Activated CD4-positive, alpha-beta memory T cell treated with anti-CD3 and anti-CD28 coated beads for 36 hours (primary cell): ENCODE results near the gene RPL39. TPM values are rescaled to one million over a fixed set of nuclear protein-coding genes. Genes with fewer than 3 reads are reported as not detected.
"Not testable (repeated sequence)": the region's sequence is repeated elsewhere in the genome, so short reads cannot be mapped to it uniquely, and the experiment has no call there.

Experiments
- CTCF ChIA-PET: fragments of 350-600 bp; sonication (Branson Sonifier 250); formaldehyde crosslinking; loops from one replicate; lab custom pipeline; 2021; ENCODE audit warnings: antibody characterized with exemption, inconsistent platforms; lab: Charles Lee
- POLR2A ChIA-PET: fragments of 350-600 bp; sonication (Branson Sonifier 250); formaldehyde crosslinking; loops from one replicate; lab custom pipeline; 2021; ENCODE audit warnings: antibody characterized with exemption; lab: Charles Lee
- DNase-seq: peaks from one replicate; pipeline ENCODE4 v3.0.0-alpha.2; 2020
- H3K27ac Mint-ChIP-seq: one replicate; pipeline ENCODE4 v1.8.0; 2021; ENCODE audit warnings: mixed read lengths
- H3K27me3 Mint-ChIP-seq: one replicate; pipeline ENCODE4 v1.8.0; 2021; ENCODE audit warnings: mixed read lengths
- H3K36me3 Mint-ChIP-seq: one replicate; pipeline ENCODE4 v1.8.0; 2021; ENCODE audit warnings: mixed read lengths
- H3K4me1 Mint-ChIP-seq: one replicate; pipeline ENCODE4 v1.8.0; 2021; ENCODE audit warnings: low read depth, mixed read lengths
- H3K4me3 Mint-ChIP-seq: one replicate; pipeline ENCODE4 v1.8.0; 2021; ENCODE audit warnings: mild to moderate bottlenecking, mixed read lengths
- H3K9me3 Mint-ChIP-seq: one replicate; pipeline ENCODE4 v1.8.0; 2021; ENCODE audit warnings: mixed read lengths
- intact Hi-C: fragments of 100-400 bp; cut with micrococcal nuclease; formaldehyde crosslinking; loops from one replicate; pipeline ENCODE4 v1.15.1; 2023
- total RNA-seq, 2 experiments: library from RNA; stranded (reverse); gene quantifications; one replicate each; pipeline ENCODE4 v1.2.3, GENCODE V29; 2021

The RPL39 gene
- total RNA-seq, 2 experiments from 2014 or later: 2,669 to 2,681 TPM

- no peaks in the 10 kb centered on the region for H3K9me3 Mint-ChIP-seq
- POLR2A ChIA-PET: no interaction called here
- H3K27me3 Mint-ChIP-seq: no peaks in the 10 kb centered on the region
- no peak for DNase-seq
- intact Hi-C loops: no loop called here
- no peaks in the 10 kb centered on the region for H3K4me1 Mint-ChIP-seq
- H3K27ac Mint-ChIP-seq: no peak overlapping the region
- peaks cover 5% of the 10 kb centered on the region for H3K36me3 Mint-ChIP-seq
- CTCF ChIA-PET: no interaction called here
- no peak overlapping the region for H3K4me3 Mint-ChIP-seq
These were observed 10.1 kb upstream of the RPL39 start for GRCh38 chrX:119801253-119802221.

- Mint-ChIP-seq H3K27ac (peak overlapping the region; percentile 97), H3K4me1 (peaks cover 22% of the 10 kb centered on the region), H3K27me3 (no peaks in the 10 kb centered on the region), H3K36me3 (peaks cover 44% of the 10 kb centered on the region), H3K9me3 (no peaks in the 10 kb centered on the region), H3K4me3 (peak overlapping the region; percentile 90)
- DNase-seq: peak; percentile 57
- intact Hi-C loops: loop anchor here (1.0 to 5.0 kb wide), 8 partner anchors 35 to 274 kb away; partner anchors contain the start of genes NDUFA1 and RNF113A
- ChIA-PET CTCF (interaction anchor here (0.8 to 2.2 kb wide), 9 partner anchors 35 to 322 kb away, joined by 3 to 12 read pairs (median 4); partner anchors contain the start of genes NKAP and UPF3B), POLR2A (interaction anchor here (1.0 to 2.2 kb wide), 16 partner anchors 27 to 217 kb away, joined by 3 to 29 read pairs (median 6); partner anchors contain the start of genes NDUFA1, RNF113A, SEPTIN6 and SOWAHD)
These were observed 423 bp downstream of the RPL39 start for GRCh38 chrX:119790977-119791436.

- POLR2A ChIA-PET: interaction anchor here (0.6 to 2.1 kb wide), 4 partner anchors 27 to 291 kb away, joined by 3 to 6 read pairs (median 4); partner anchors contain the start of genes SOWAHD and UBE2A
- Mint-ChIP-seq H3K27me3 (no peaks in the 10 kb centered on the region), H3K27ac (peak overlapping the region; percentile 58), H3K36me3 (peaks cover 45% of the 10 kb centered on the region), H3K4me3 (no peak overlapping the region), H3K4me1 (peaks cover 29% of the 10 kb centered on the region), H3K9me3 (no peaks in the 10 kb centered on the region)
- intact Hi-C loops: no loop called here
- peak; percentile 65 for DNase-seq
- CTCF ChIA-PET: interaction anchor here (0.6 to 1.6 kb wide), 10 partner anchors 21 to 302 kb away, joined by 3 to 5 read pairs (median 3); partner anchors contain the start of gene SOWAHD
These were observed 6.5 kb downstream of the RPL39 start for GRCh38 chrX:119784747-119785446.

- Mint-ChIP-seq H3K4me1 (peaks cover 24% of the 10 kb centered on the region), H3K9me3 (no peaks in the 10 kb centered on the region), H3K4me3 (no peak overlapping the region), H3K27me3 (no peaks in the 10 kb centered on the region), H3K36me3 (peaks cover 28% of the 10 kb centered on the region), H3K27ac (peak overlapping the region; percentile 49)
- intact Hi-C loops: no loop called here
- CTCF ChIA-PET: no interaction called here
- DNase-seq: no peak
- POLR2A ChIA-PET: no interaction called here
These were observed 8.4 kb downstream of the RPL39 start for GRCh38 chrX:119783026-119783425.

GRCh38 chrX:119778829-119779228 is 12.6 kb downstream of the RPL39 start:
- Mint-ChIP-seq H3K27ac (no peak overlapping the region), H3K4me3 (no peak overlapping the region), H3K36me3 (peaks cover 6% of the 10 kb centered on the region), H3K27me3 (no peaks in the 10 kb centered on the region), H3K9me3 (no peaks in the 10 kb centered on the region), H3K4me1 (peaks cover 3% of the 10 kb centered on the region)
- ChIA-PET CTCF (no interaction called here), POLR2A (no interaction called here)
- DNase-seq: no peak
- intact Hi-C loops: no loop called here

GRCh38 chrX:119775517-119776238 is 15.8 kb downstream of the RPL39 start:
- CTCF ChIA-PET: interaction anchor here (1.1 to 1.3 kb wide), 2 partner anchors 46 to 259 kb away, joined by 3 read pairs; no protein-coding TSS in a partner anchor
- no peak for DNase-seq
- Mint-ChIP-seq H3K4me3 (no peak overlapping the region), H3K27ac (no peak overlapping the region), H3K36me3 (peaks cover under 1% of the 10 kb centered on the region), H3K27me3 (no peaks in the 10 kb centered on the region), H3K9me3 (no peaks in the 10 kb centered on the region), H3K4me1 (peaks cover 3% of the 10 kb centered on the region)
- POLR2A ChIA-PET: interaction anchor here (1.0 to 1.5 kb wide), 2 partner anchors 13 to 18 kb away, joined by 4 read pairs; partner anchors contain the start of gene SOWAHD
- intact Hi-C loops: no loop called here

GRCh38 chrX:119769388-119769787 is 22.0 kb downstream of the RPL39 start:
- H3K27me3 Mint-ChIP-seq, POLR2A ChIA-PET, H3K9me3 Mint-ChIP-seq, H3K4me3 Mint-ChIP-seq, H3K4me1 Mint-ChIP-seq, intact Hi-C loops, DNase-seq, H3K36me3 Mint-ChIP-seq, H3K27ac Mint-ChIP-seq: not testable (repeated sequence)
- CTCF ChIA-PET: interaction anchor here (1.5 kb wide), 1 partner anchor 10 kb away, joined by 3 read pairs; no protein-coding TSS in a partner anchor

GRCh38 chrX:119768436-119768835 is 23.0 kb downstream of the RPL39 start:
- CTCF ChIA-PET: interaction anchor here (1.5 kb wide), 1 partner anchor 9 kb away, joined by 3 read pairs; no protein-coding TSS in a partner anchor
- POLR2A ChIA-PET, intact Hi-C loops, H3K27me3 Mint-ChIP-seq, H3K9me3 Mint-ChIP-seq, H3K4me1 Mint-ChIP-seq, H3K27ac Mint-ChIP-seq, DNase-seq, H3K36me3 Mint-ChIP-seq, H3K4me3 Mint-ChIP-seq: not testable (repeated sequence)

GRCh38 chrX:119763836-119764387 is 27.5 kb downstream of the RPL39 start:
- H3K27ac Mint-ChIP-seq: no peak overlapping the region
- no peaks in the 10 kb centered on the region for H3K4me1 Mint-ChIP-seq
- CTCF ChIA-PET: interaction anchor here (0.6 to 1.3 kb wide), 2 partner anchors 21 to 165 kb away, joined by 3 to 4 read pairs; no protein-coding TSS in a partner anchor
- H3K27me3 Mint-ChIP-seq: no peaks in the 10 kb centered on the region
- H3K9me3 Mint-ChIP-seq: no peaks in the 10 kb centered on the region
- no peak overlapping the region for H3K4me3 Mint-ChIP-seq
- no peak for DNase-seq
- POLR2A ChIA-PET: no interaction called here
- intact Hi-C loops: no loop called here
- H3K36me3 Mint-ChIP-seq: no peaks in the 10 kb centered on the region

- no peak overlapping the region for H3K4me3 Mint-ChIP-seq
These were observed 28.2 kb downstream of the RPL39 start for GRCh38 chrX:119763181-119763580.

GRCh38 chrX:119762718-119763117 is 28.7 kb downstream of the RPL39 start:
- H3K27ac Mint-ChIP-seq: no peak overlapping the region
- H3K4me3 Mint-ChIP-seq: no peak overlapping the region
- ChIA-PET POLR2A (no interaction called here), CTCF (interaction anchor here (0.6 kb wide), 1 partner anchor 263 kb away, joined by 4 read pairs; no protein-coding TSS in a partner anchor)
- intact Hi-C loops: no loop called here
- no peaks in the 10 kb centered on the region for H3K27me3 Mint-ChIP-seq
- no peaks in the 10 kb centered on the region for H3K36me3 Mint-ChIP-seq
- DNase-seq: no peak
- H3K4me1 Mint-ChIP-seq: peaks cover 2% of the 10 kb centered on the region
- no peaks in the 10 kb centered on the region for H3K9me3 Mint-ChIP-seq

More at GRCh38 chrX:119763181-119763580, 28.2 kb downstream of the RPL39 start:
- intact Hi-C loops: no loop called here
- no peaks in the 10 kb centered on the region for H3K9me3 Mint-ChIP-seq
- DNase-seq: no peak
- no peak overlapping the region for H3K27ac Mint-ChIP-seq
- no peaks in the 10 kb centered on the region for H3K27me3 Mint-ChIP-seq
- POLR2A ChIA-PET: no interaction called here
- CTCF ChIA-PET: no interaction called here
- no peaks in the 10 kb centered on the region for H3K36me3 Mint-ChIP-seq
- no peaks in the 10 kb centered on the region for H3K4me1 Mint-ChIP-seq
